HEK293 (cell line): ENCODE measurements around the gene IQSEC1.
A peak's percentile ranks its signal among the peaks of the same experiment; 100 is the strongest.

Source experiments
- EGR2 ChIP-seq: fragments of 450-650 bp; formaldehyde crosslinking; IDR thresholded peaks from 2 replicates; pipeline ENCODE4 v1.5.1; 2016; ENCODE audit warnings: low read depth, missing biosample characterization, missing genetic modification characterization
- GLIS1 ChIP-seq: fragments of 450-650 bp; formaldehyde crosslinking; IDR thresholded peaks from 2 replicates; pipeline ENCODE4 v1.5.1; 2016; ENCODE audit warnings: missing biosample characterization, missing genetic modification characterization
- GLIS2 ChIP-seq: fragments of 450-650 bp; formaldehyde crosslinking; IDR thresholded peaks from 2 replicates; pipeline ENCODE4 v1.5.1; 2016; ENCODE audit warnings: missing biosample characterization, missing genetic modification characterization
- KLF9 ChIP-seq: fragments of 450-650 bp; formaldehyde crosslinking; IDR thresholded peaks from 2 replicates; pipeline ENCODE4 v1.5.1; 2016; ENCODE audit warnings: missing biosample characterization, missing genetic modification characterization, low read depth
- MZF1 ChIP-seq: fragments of 450-650 bp; formaldehyde crosslinking; IDR thresholded peaks from 2 replicates; pipeline ENCODE4 v1.5.1; 2017; ENCODE audit warnings: missing biosample characterization, missing genetic modification characterization, borderline replicate concordance
- SCRT1 ChIP-seq: fragments of 450-650 bp; formaldehyde crosslinking; IDR thresholded peaks from 2 replicates; pipeline ENCODE4 v1.5.1; 2016; ENCODE audit warnings: missing biosample characterization, missing genetic modification characterization, borderline replicate concordance
- SCRT2 ChIP-seq: fragments of 450-650 bp; formaldehyde crosslinking; IDR thresholded peaks from 2 replicates; pipeline ENCODE4 v1.5.1; 2016; ENCODE audit warnings: missing biosample characterization, missing genetic modification characterization
- SP2 ChIP-seq: fragments of 450-650 bp; formaldehyde crosslinking; IDR thresholded peaks from 2 replicates; pipeline ENCODE4 v1.5.1; 2016; ENCODE audit warnings: missing biosample characterization, missing genetic modification characterization
- ZBTB21 ChIP-seq: fragments of 450-650 bp; formaldehyde crosslinking; IDR thresholded peaks from 2 replicates; pipeline ENCODE4 v1.5.1; 2017; ENCODE audit warnings: missing biosample characterization, missing genetic modification characterization
- ZBTB7A ChIP-seq: fragments of 450-650 bp; formaldehyde crosslinking; IDR thresholded peaks from 2 replicates; pipeline ENCODE4 v1.5.1; 2016; ENCODE audit warnings: low read depth, missing biosample characterization, missing genetic modification characterization
- ZBTB8A ChIP-seq: fragments of 450-650 bp; formaldehyde crosslinking; IDR thresholded peaks from 2 replicates; pipeline ENCODE4 v1.5.1; 2016; ENCODE audit warnings: missing biosample characterization, missing genetic modification characterization
- ZNF10 ChIP-seq: fragments of 450-650 bp; formaldehyde crosslinking; IDR thresholded peaks from 2 replicates; pipeline ENCODE4 v1.5.1; 2017; ENCODE audit warnings: missing biosample characterization, missing genetic modification characterization
- ZNF473 ChIP-seq: fragments of 450-650 bp; formaldehyde crosslinking; IDR thresholded peaks from 2 replicates; pipeline ENCODE4 v1.5.1; 2017; ENCODE audit warnings: missing biosample characterization, missing genetic modification characterization
- ZNF514 ChIP-seq: fragments of 450-650 bp; formaldehyde crosslinking; IDR thresholded peaks from 2 replicates; pipeline ENCODE4 v1.5.1; 2016; ENCODE audit warnings: missing biosample characterization, missing genetic modification characterization
- ZNF560 ChIP-seq: fragments of 450-650 bp; formaldehyde crosslinking; IDR thresholded peaks from 2 replicates; pipeline ENCODE4 v1.5.1; 2017; ENCODE audit warnings: missing biosample characterization, missing genetic modification characterization, borderline replicate concordance
- ZNF629 ChIP-seq: fragments of 450-650 bp; formaldehyde crosslinking; IDR thresholded peaks from 2 replicates; pipeline ENCODE4 v1.5.1; 2017; ENCODE audit warnings: missing biosample characterization, missing genetic modification characterization
- ZNF654 ChIP-seq: fragments of 450-650 bp; formaldehyde crosslinking; IDR thresholded peaks from 2 replicates; pipeline ENCODE4 v1.5.1; 2016; ENCODE audit warnings: low read depth, missing biosample characterization, missing genetic modification characterization
- ZNF707 ChIP-seq: fragments of 450-650 bp; formaldehyde crosslinking; IDR thresholded peaks from 2 replicates; pipeline ENCODE4 v1.5.1; 2016; ENCODE audit warnings: missing biosample characterization, missing genetic modification characterization
- TF ChIP-seq, protein P1 (sequence below): fragments of 450-650 bp; formaldehyde crosslinking; IDR thresholded peaks from 2 replicates; pipeline ENCODE4 v1.5.1; 2016; ENCODE audit warnings: missing biosample characterization, missing genetic modification characterization
- TF ChIP-seq, protein P2 (sequence below): fragments of 450-650 bp; formaldehyde crosslinking; IDR thresholded peaks from 2 replicates; pipeline ENCODE4 v1.5.1; 2016; ENCODE audit warnings: missing biosample characterization, missing genetic modification characterization
- TF ChIP-seq, protein P3 (sequence below): fragments of 450-650 bp; formaldehyde crosslinking; IDR thresholded peaks from 2 replicates; pipeline ENCODE4 v1.5.1; 2016; ENCODE audit warnings: missing biosample characterization, missing genetic modification characterization
- TF ChIP-seq, protein P4 (sequence below): fragments of 450-650 bp; formaldehyde crosslinking; IDR thresholded peaks from 2 replicates; pipeline ENCODE4 v1.5.1; 2016; ENCODE audit warnings: missing biosample characterization, missing genetic modification characterization
- TF ChIP-seq, protein P5 (sequence below): fragments of 450-650 bp; formaldehyde crosslinking; IDR thresholded peaks from 2 replicates; pipeline ENCODE4 v1.5.1; 2016; ENCODE audit warnings: missing biosample characterization, missing genetic modification characterization

IQSEC1 gene

DNA sequence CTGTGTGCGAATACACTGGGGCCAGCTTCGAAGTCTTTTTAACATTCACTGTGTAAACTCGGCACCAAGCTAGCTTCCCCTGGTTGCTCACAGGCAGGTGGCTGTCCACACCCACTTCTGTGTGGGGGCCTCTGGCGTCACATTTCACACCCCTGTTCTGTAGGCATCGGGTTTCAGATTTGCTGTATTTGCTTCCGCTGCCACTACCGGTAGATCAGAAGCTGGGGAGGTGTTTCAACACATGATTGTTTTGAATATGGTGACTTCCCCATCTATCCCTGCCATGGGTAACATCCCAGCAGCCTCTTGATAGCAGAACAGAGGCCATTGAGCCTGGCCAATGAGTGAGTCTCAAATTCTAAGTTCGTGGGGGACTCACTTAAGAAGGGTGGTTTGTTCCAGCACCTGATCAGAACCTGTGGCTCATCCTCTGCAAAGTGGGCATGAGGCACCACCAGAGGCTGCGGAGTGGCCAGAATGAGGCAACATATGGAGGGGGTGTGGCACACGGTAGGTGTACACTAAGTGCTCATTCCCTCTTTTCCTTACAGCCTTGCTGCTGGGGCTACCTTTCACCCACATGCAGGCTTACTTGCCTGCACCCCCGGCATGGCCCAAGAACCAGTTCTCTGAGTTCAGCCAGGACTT, 61.5 kb downstream of the IQSEC1 start (continued):
- no peak for TF ChIP-seq ZNF473
- TF ChIP-seq, protein P1, sequence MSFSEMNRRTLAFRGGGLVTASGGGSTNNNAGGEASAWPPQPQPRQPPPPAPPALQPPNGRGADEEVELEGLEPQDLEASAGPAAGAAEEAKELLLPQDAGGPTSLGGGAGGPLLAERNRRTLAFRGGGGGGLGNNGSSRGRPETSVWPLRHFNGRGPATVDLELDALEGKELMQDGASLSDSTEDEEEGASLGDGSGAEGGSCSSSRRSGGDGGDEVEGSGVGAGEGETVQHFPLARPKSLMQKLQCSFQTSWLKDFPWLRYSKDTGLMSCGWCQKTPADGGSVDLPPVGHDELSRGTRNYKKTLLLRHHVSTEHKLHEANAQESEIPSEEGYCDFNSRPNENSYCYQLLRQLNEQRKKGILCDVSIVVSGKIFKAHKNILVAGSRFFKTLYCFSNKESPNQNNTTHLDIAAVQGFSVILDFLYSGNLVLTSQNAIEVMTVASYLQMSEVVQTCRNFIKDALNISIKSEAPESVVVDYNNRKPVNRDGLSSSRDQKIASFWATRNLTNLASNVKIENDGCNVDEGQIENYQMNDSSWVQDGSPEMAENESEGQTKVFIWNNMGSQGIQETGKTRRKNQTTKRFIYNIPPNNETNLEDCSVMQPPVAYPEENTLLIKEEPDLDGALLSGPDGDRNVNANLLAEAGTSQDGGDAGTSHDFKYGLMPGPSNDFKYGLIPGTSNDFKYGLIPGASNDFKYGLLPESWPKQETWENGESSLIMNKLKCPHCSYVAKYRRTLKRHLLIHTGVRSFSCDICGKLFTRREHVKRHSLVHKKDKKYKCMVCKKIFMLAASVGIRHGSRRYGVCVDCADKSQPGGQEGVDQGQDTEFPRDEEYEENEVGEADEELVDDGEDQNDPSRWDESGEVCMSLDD = no peak
- TF ChIP-seq ZNF560 (tag by site-specific recombination) = no peak
- peak; percentile 63 for TF ChIP-seq KLF9 (tag by site-specific recombination)
- TF ChIP-seq ZNF654 = no peak
- peak; percentile 59 for TF ChIP-seq GLIS1 (tag by site-specific recombination)
- TF ChIP-seq EGR2 (tag by site-specific recombination) = peak; percentile 48
- no peak for TF ChIP-seq ZNF514
- TF ChIP-seq, protein P2, sequence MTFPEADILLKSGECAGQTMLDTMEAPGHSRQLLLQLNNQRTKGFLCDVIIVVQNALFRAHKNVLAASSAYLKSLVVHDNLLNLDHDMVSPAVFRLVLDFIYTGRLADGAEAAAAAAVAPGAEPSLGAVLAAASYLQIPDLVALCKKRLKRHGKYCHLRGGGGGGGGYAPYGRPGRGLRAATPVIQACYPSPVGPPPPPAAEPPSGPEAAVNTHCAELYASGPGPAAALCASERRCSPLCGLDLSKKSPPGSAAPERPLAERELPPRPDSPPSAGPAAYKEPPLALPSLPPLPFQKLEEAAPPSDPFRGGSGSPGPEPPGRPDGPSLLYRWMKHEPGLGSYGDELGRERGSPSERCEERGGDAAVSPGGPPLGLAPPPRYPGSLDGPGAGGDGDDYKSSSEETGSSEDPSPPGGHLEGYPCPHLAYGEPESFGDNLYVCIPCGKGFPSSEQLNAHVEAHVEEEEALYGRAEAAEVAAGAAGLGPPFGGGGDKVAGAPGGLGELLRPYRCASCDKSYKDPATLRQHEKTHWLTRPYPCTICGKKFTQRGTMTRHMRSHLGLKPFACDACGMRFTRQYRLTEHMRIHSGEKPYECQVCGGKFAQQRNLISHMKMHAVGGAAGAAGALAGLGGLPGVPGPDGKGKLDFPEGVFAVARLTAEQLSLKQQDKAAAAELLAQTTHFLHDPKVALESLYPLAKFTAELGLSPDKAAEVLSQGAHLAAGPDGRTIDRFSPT = no peak
- TF ChIP-seq ZNF10 = 0 out of 2 replicates have a peak, but pooled peaks have one; percentile 27
- no peak for TF ChIP-seq SCRT1 (tag by site-specific recombination)
- TF ChIP-seq, protein P3, sequence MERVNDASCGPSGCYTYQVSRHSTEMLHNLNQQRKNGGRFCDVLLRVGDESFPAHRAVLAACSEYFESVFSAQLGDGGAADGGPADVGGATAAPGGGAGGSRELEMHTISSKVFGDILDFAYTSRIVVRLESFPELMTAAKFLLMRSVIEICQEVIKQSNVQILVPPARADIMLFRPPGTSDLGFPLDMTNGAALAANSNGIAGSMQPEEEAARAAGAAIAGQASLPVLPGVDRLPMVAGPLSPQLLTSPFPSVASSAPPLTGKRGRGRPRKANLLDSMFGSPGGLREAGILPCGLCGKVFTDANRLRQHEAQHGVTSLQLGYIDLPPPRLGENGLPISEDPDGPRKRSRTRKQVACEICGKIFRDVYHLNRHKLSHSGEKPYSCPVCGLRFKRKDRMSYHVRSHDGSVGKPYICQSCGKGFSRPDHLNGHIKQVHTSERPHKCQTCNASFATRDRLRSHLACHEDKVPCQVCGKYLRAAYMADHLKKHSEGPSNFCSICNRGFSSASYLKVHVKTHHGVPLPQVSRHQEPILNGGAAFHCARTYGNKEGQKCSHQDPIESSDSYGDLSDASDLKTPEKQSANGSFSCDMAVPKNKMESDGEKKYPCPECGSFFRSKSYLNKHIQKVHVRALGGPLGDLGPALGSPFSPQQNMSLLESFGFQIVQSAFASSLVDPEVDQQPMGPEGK (tag by site-specific recombination) = peak; percentile 84
- TF ChIP-seq ZBTB8A (tag by site-specific recombination) = 0 out of 2 replicates have a peak, but pooled peaks have one; percentile 14
- no peak for TF ChIP-seq ZBTB7A (tag by site-specific recombination)
- 0 out of 2 replicates have a peak, but pooled peaks have one; percentile 27 for TF ChIP-seq SCRT2 (tag by site-specific recombination)
- TF ChIP-seq ZNF707 (tag by site-specific recombination) = no peak
- TF ChIP-seq MZF1 (tag by site-specific recombination) = no peak
- TF ChIP-seq, protein P4, sequence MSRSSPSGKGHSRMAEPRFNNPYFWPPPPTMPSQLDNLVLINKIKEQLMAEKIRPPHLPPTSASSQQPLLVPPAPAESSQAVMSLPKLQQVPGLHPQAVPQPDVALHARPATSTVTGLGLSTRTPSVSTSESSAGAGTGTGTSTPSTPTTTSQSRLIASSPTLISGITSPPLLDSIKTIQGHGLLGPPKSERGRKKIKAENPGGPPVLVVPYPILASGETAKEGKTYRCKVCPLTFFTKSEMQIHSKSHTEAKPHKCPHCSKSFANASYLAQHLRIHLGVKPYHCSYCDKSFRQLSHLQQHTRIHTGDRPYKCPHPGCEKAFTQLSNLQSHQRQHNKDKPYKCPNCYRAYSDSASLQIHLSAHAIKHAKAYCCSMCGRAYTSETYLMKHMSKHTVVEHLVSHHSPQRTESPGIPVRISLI = no peak
- peak; percentile 33; the same call in 1 of the 2 replicates for TF ChIP-seq GLIS2 (tag by site-specific recombination)
- TF ChIP-seq SP2 = no peak
- TF ChIP-seq, protein P5, sequence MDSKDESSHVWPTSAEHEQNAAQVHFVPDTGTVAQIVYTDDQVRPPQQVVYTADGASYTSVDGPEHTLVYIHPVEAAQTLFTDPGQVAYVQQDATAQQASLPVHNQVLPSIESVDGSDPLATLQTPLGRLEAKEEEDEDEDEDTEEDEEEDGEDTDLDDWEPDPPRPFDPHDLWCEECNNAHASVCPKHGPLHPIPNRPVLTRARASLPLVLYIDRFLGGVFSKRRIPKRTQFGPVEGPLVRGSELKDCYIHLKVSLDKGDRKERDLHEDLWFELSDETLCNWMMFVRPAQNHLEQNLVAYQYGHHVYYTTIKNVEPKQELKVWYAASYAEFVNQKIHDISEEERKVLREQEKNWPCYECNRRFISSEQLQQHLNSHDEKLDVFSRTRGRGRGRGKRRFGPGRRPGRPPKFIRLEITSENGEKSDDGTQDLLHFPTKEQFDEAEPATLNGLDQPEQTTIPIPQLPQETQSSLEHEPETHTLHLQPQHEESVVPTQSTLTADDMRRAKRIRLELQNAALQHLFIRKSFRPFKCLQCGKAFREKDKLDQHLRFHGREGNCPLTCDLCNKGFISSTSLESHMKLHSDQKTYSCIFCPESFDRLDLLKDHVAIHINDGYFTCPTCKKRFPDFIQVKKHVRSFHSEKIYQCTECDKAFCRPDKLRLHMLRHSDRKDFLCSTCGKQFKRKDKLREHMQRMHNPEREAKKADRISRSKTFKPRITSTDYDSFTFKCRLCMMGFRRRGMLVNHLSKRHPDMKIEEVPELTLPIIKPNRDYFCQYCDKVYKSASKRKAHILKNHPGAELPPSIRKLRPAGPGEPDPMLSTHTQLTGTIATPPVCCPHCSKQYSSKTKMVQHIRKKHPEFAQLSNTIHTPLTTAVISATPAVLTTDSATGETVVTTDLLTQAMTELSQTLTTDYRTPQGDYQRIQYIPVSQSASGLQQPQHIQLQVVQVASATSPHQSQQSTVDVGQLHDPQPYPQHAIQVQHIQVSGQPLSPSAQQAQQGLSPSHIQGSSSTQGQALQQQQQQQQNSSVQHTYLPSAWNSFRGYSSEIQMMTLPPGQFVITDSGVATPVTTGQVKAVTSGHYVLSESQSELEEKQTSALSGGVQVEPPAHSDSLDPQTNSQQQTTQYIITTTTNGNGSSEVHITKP (tag by site-specific recombination) = peak; percentile 60
- TF ChIP-seq ZNF629 = peak; percentile 81
- TF ChIP-seq ZBTB21 (tag by site-specific recombination) = peak; percentile 75
